Thoracic aorta (tissue), 2 donors: ENCODE data around the gene CPNE7. TPM values are rescaled to one million over a fixed set of nuclear protein-coding genes. Genes with fewer than 3 reads are reported as not detected.

ENCODE experiments used
- ATAC-seq: fragments of 150-250 bp; one replicate; pipeline ENCODE4 v1.8.0; 2017; ENCODE audit warnings: low read depth; ENCODE audit not compliant: insufficient number of reproducible peaks, low FRiP score
- DNase-seq: peaks from one replicate; pipeline ENCODE4 v3.0.0-alpha.2; 2020; ENCODE audit warnings: low spot score
- H3K27ac ChIP-seq, 2 donors: fragments of 200-600 bp; sonication (generic); 1 replicate in 1 of 2; 2 replicates in 1 of 2; pipeline ENCODE4 v1.5.1; 2016; ENCODE audit warnings: mild to moderate bottlenecking in 2 of 2, moderate library complexity in 2 of 2
- H3K27me3 ChIP-seq: fragments of 200-600 bp; sonication (generic); replicated peaks from 2 replicates; pipeline ENCODE4 v1.6.0; 2016; ENCODE audit warnings: mild to moderate bottlenecking; ENCODE audit not compliant: insufficient read depth
- H3K36me3 ChIP-seq: fragments of 200-600 bp; sonication (generic); one replicate; pipeline ENCODE4 v1.5.1; 2016
- H3K4me1 ChIP-seq, 2 donors: fragments of 200-600 bp; sonication (generic); 1 replicate in 1 of 2; 2 replicates in 1 of 2; pipeline versions ENCODE4 v1.5.1 to v1.6.0; 2016; ENCODE audit warnings: low read depth in 2 of 2, mild to moderate bottlenecking in 1 of 2; ENCODE audit not compliant: control insufficient read depth in 1 of 2
- H3K4me3 ChIP-seq: fragments of 200-600 bp; sonication (generic); 2 replicates; pipeline ENCODE4 v1.5.1; 2016; ENCODE audit warnings: mild to moderate bottlenecking
- H3K9me3 ChIP-seq: fragments of 200-600 bp; sonication (generic); 2 replicates; pipeline ENCODE4 v1.5.1; 2016
- total RNA-seq, 2 donors: library from RNA; depleted of rRNA; stranded (reverse); fragments of >200 nt; gene quantifications; one replicate each; pipeline versions ENCODE4 v1.1.0 to v1.2.3, GENCODE V29; 2016
- TF ChIP-seq, protein P1 (sequence below): fragments of 200-600 bp; sonication (generic); IDR thresholded peaks from one replicate; pipeline ENCODE4 v1.5.1; 2019; ENCODE audit warnings: antibody characterized with exemption

CPNE7 gene
- total RNA-seq, 2 donors from 2014 or later, result not detected

- Histone ChIP-seq H3K9me3 (no peaks in the 10 kb centered on the region), H3K27ac (no peak within 1 kb of the TSS), H3K27me3 (no peaks in the 10 kb centered on the region), H3K4me1 (no peaks in the 10 kb centered on the region), H3K36me3 (no peaks in the 10 kb centered on the region), H3K4me3 (no peak within 1 kb of the TSS)
- DNase-seq, result no peak
- TF ChIP-seq, protein P1, sequence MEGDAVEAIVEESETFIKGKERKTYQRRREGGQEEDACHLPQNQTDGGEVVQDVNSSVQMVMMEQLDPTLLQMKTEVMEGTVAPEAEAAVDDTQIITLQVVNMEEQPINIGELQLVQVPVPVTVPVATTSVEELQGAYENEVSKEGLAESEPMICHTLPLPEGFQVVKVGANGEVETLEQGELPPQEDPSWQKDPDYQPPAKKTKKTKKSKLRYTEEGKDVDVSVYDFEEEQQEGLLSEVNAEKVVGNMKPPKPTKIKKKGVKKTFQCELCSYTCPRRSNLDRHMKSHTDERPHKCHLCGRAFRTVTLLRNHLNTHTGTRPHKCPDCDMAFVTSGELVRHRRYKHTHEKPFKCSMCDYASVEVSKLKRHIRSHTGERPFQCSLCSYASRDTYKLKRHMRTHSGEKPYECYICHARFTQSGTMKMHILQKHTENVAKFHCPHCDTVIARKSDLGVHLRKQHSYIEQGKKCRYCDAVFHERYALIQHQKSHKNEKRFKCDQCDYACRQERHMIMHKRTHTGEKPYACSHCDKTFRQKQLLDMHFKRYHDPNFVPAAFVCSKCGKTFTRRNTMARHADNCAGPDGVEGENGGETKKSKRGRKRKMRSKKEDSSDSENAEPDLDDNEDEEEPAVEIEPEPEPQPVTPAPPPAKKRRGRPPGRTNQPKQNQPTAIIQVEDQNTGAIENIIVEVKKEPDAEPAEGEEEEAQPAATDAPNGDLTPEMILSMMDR, result no peak
- ATAC-seq, result no peak
Measured at GRCh38 chr16:89613231-89613953, 37.8 kb downstream of the CPNE7 start, which contains the start of gene DPEP1. TSS of gene DPEP1 (plus strand) at chr16:89613642. CDS start at chr16:89630411, 16,769 bp downstream.

DNA sequence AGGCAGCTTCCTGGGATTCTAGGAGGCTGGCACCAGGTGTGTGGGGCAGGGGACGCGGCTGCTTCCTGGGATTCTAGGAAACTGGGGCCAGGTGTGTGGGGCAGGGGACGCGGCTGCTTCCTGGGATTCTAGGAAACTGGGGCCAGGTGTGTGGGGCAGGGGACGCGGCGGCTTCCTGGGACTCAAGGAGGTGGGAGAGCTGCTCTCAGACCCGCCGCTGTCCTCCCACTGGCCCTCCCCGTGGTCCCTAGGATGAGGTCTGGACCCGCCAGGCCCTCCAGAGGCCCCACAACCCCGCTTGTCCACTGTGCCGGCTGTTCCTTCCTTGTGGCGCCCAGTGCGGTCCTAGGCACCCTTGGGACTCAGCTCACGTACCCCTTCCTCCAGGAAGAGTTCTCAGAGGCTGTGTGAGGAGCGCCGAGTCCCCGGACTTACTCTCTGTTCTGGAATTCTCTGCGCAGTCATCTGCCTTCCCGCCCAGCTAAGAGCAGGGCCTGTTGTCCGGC lies 38.4 kb downstream of the CPNE7 start:
- no peak overlapping the region for H3K4me3 ChIP-seq
- H3K9me3 ChIP-seq, result no peaks in the 10 kb centered on the region
- H3K27ac ChIP-seq, result no peak overlapping the region
- TF ChIP-seq, protein P1, result no peak
- no peak for ATAC-seq
- no peaks in the 10 kb centered on the region for H3K4me1 ChIP-seq
- no peaks in the 10 kb centered on the region for H3K36me3 ChIP-seq
- DNase-seq, result no peak
- no peaks in the 10 kb centered on the region for H3K27me3 ChIP-seq

DNA sequence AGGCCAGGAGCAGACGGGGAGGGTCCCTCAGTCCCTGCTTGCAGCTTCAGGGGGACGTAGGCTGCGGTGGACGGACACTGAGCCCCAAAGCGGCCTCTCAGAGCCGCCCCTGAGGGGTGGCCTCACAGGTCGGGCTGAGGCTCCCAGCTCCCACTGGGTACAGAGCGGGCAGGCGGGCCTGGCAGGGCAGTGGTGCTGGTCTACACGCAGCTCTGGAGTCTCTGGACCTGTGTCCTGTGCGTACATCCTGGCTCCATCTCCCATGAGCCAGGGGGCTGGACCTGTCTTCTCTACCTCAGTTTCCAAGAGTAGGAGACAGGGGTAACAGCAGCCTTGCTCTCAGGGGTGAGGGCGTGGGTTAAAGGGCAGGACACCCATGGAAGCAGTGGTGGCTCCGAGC lies 39.6 kb downstream of the CPNE7 start:
- DNase-seq (no peak), ATAC-seq (no peak)
- Histone ChIP-seq H3K4me3 (no peak overlapping the region), H3K36me3 (no peaks in the 10 kb centered on the region), H3K27ac (no peak overlapping the region), H3K27me3 (no peaks in the 10 kb centered on the region), H3K4me1 (no peaks in the 10 kb centered on the region), H3K9me3 (no peaks in the 10 kb centered on the region)
- TF ChIP-seq, protein P1, result no peak

- H3K4me3 ChIP-seq, result no peak overlapping the region
- no peak overlapping the region for H3K27ac ChIP-seq
- ATAC-seq, result no peak
- H3K27me3 ChIP-seq, result no peaks in the 10 kb centered on the region
- H3K9me3 ChIP-seq, result no peaks in the 10 kb centered on the region
- no peaks in the 10 kb centered on the region for H3K36me3 ChIP-seq
- TF ChIP-seq, protein P1, result no peak
- DNase-seq, result no peak
- no peaks in the 10 kb centered on the region for H3K4me1 ChIP-seq
Measured at GRCh38 chr16:89615596-89616090, 40.1 kb downstream of the CPNE7 start.

DNA sequence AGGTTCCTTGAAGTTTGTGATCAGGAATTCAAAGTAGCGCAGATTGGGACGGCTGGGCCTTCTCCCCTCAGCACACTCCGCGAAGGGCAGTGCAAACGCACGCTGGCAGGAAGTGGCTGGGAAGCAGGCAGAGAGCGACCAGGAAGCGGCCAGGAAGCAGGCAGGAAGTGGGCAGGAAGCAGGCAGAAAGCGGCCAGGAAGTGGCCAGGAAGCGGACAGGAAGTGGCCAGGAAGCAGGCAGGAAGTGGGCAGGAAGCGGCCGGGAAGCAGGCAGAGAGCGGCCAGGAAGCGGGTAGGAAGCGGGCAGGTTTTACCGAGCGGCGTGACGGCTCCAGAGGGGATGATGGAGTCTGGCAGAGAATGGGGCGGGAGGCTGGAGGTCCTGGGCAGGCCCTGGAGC lies 41.1 kb downstream of the CPNE7 start:
- TF ChIP-seq, protein P1, result no peak
- H3K27ac ChIP-seq, result no peak overlapping the region
- no peaks in the 10 kb centered on the region for H3K36me3 ChIP-seq
- DNase-seq (no peak), ATAC-seq (no peak)
- no peaks in the 10 kb centered on the region for H3K4me1 ChIP-seq
- no peaks in the 10 kb centered on the region for H3K27me3 ChIP-seq
- no peak overlapping the region for H3K4me3 ChIP-seq
- H3K9me3 ChIP-seq, result no peaks in the 10 kb centered on the region
